ENCODE measurements around the gene HOXB9. TPM values are rescaled to one million over a fixed set of nuclear protein-coding genes. Genes with fewer than 3 reads are reported as not detected.

The HOXB9 gene
- total RNA-seq, 1 experiment from 2014 or later = 4.1 TPM

GRCh38 chr17:48597778-48598631 is 28.2 kb downstream of the HOXB9 start:
- DNase-seq (ENCODE audit: low read depth) = peak; percentile 83

- no peak for DNase-seq (ENCODE audit: low read depth)
Measured at GRCh38 chr17:48597528-48597777, 28.7 kb downstream of the HOXB9 start.

- DNase-seq (ENCODE audit: low read depth) = no peak
Measured at GRCh38 chr17:48596735-48597527, 29.2 kb downstream of the HOXB9 start.

- DNase-seq (ENCODE audit: low read depth) = no peak
Measured at GRCh38 chr17:48596000-48596734, 30.0 kb downstream of the HOXB9 start.

GRCh38 chr17:48595278-48595999 is 30.7 kb downstream of the HOXB9 start:
- no peak for DNase-seq (ENCODE audit: low read depth)

- no peak for DNase-seq (ENCODE audit: low read depth)
Measured at GRCh38 chr17:48594538-48595277, 31.4 kb downstream of the HOXB9 start.

GRCh38 chr17:48593840-48594537 is 32.2 kb downstream of the HOXB9 start:
- peak; percentile 45 for DNase-seq (ENCODE audit: low read depth)

- no peak for DNase-seq (ENCODE audit: low read depth)
Measured at GRCh38 chr17:48593126-48593829, 32.9 kb downstream of the HOXB9 start, which contains the start of gene HOXB5. Gene HOXB5, minus strand, starts transcription at chr17:48593779. Its CDS starts 97 bp downstream, at chr17:48593682.

- DNase-seq (ENCODE audit: low read depth) = no peak
Measured at GRCh38 chr17:48592577-48592976, 33.6 kb downstream of the HOXB9 start.

GRCh38 chr17:48592057-48592514 is 34.1 kb downstream of the HOXB9 start:
- DNase-seq (ENCODE audit: low read depth) = no peak

- DNase-seq (ENCODE audit: low read depth) = no peak
Measured at GRCh38 chr17:48591255-48592056, 34.7 kb downstream of the HOXB9 start.

- no peak for DNase-seq (ENCODE audit: low read depth)
Measured at GRCh38 chr17:48590607-48591161, 35.5 kb downstream of the HOXB9 start.

GRCh38 chr17:48589831-48590606 is 36.1 kb downstream of the HOXB9 start, which contains the start of gene HOXB3:
Gene HOXB3, minus strand, starts transcription at chr17:48590241. Its CDS starts 37,767 bp downstream, at chr17:48552474.
- no peak for DNase-seq (ENCODE audit: low read depth)

GRCh38 chr17:48589060-48589830 is 36.9 kb downstream of the HOXB9 start:
- no peak for DNase-seq (ENCODE audit: low read depth)

- DNase-seq (ENCODE audit: low read depth) = no peak
Measured at GRCh38 chr17:48588528-48588927, 37.6 kb downstream of the HOXB9 start.

- no peak for DNase-seq (ENCODE audit: low read depth)
Measured at GRCh38 chr17:48588074-48588415, 38.1 kb downstream of the HOXB9 start.
